Measurements from ENCODE around the gene TLR9.

Gene TLR9

DNA sequence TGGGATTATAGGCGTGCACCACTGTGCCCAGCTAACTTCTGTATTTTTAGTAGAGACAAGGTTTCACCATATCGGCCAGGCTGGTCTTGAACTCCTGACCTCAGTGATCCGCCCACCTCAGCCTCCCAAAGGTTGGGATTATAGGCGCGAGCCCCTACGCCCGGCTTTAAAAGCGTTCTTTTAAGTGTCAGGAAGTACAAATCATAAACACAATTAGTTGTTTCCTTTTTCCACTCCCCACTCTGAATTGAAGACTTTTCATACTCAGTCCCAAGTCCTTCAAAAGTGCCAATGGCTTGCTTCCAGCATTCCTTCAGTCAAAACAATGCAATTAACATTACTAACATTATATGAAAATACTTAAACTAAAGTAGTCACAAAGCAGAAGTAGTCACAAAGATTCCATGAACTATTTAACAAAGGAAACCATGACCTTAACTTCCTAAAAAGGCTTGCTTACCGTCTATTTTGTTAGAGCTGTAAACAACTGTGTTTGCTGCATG lies 44.9 kb upstream of the TLR9 start:
- H3K36me3 ChIP-seq (ENCODE audit: insufficient read depth, low read length), result peaks cover 92% of the 10 kb centered on the region
- H4K20me1 ChIP-seq (ENCODE audit: insufficient read depth, low read length), result peaks cover 80% of the 10 kb centered on the region

GRCh38 chr3:52269776-52270175 lies 44.3 kb upstream of the TLR9 start:
- no peak for TF ChIP-seq EZH2 (IDR thresholded peaks at IDR 0.05; ENCODE audit: borderline replicate concordance, low read depth, low read length, severe bottlenecking)
- TF ChIP-seq CTCF (IDR thresholded peaks at IDR 0.05; ENCODE audit: borderline replicate concordance, extremely low read depth, low read length, poor library complexity, severe bottlenecking), result no peak
- H2AFZ ChIP-seq (ENCODE audit: low read depth, low read length), result no peak overlapping the region
- no peak overlapping the region for H3K4me2 ChIP-seq (ENCODE audit: insufficient read depth, low read length)
- DNase-seq (no peak), ATAC-seq (ENCODE audit: insufficient read depth, low read depth) (no peak)
- H3K27me3 ChIP-seq (ENCODE audit: insufficient read depth, low read length, poor library complexity), result no peaks in the 10 kb centered on the region
- H3K4me3 ChIP-seq (ENCODE audit: low read depth in 1 of 2, low read length in 2 of 2), result no peak overlapping the region
- peaks cover 92% of the 10 kb centered on the region for H3K36me3 ChIP-seq (ENCODE audit: insufficient read depth, low read length)
- H3K27ac ChIP-seq (ENCODE audit: low read length), result no peak overlapping the region
- H3K4me1 ChIP-seq (ENCODE audit: insufficient read depth, low read length), result peaks cover 20% of the 10 kb centered on the region
- H3K79me2 ChIP-seq (ENCODE audit: insufficient read depth, low read length), result peaks cover 93% of the 10 kb centered on the region
- no peaks in the 10 kb centered on the region for H3K9me3 ChIP-seq (ENCODE audit: insufficient read depth, low read length, severe bottlenecking)
- no peak overlapping the region for H3K9ac ChIP-seq (ENCODE audit: low read depth, low read length)
- peaks cover 78% of the 10 kb centered on the region for H4K20me1 ChIP-seq (ENCODE audit: insufficient read depth, low read length)

More for the DNA sequence above, 44.9 kb upstream of the TLR9 start:
- DNase-seq, result no peak
- no peak for ATAC-seq (ENCODE audit: insufficient read depth, low read depth)
- Histone ChIP-seq H3K9me3 (ENCODE audit: insufficient read depth, low read length, severe bottlenecking) (no peaks in the 10 kb centered on the region), H2AFZ (ENCODE audit: low read depth, low read length) (no peak overlapping the region), H3K4me2 (ENCODE audit: insufficient read depth, low read length) (peak overlapping the region; percentile 34; the same call in 1 of the 2 replicates), H3K9ac (ENCODE audit: low read depth, low read length) (no peak overlapping the region), H3K4me1 (ENCODE audit: insufficient read depth, low read length) (peaks cover 23% of the 10 kb centered on the region), H3K4me3 (ENCODE audit: low read depth in 1 of 2, low read length in 2 of 2) (no peak overlapping the region), H3K27ac (ENCODE audit: low read length) (no peak overlapping the region), H3K79me2 (ENCODE audit: insufficient read depth, low read length) (peaks cover 96% of the 10 kb centered on the region), H3K27me3 (ENCODE audit: insufficient read depth, low read length, poor library complexity) (no peaks in the 10 kb centered on the region)
- no peak for TF ChIP-seq CTCF (IDR thresholded peaks at IDR 0.05; ENCODE audit: borderline replicate concordance, extremely low read depth, low read length, poor library complexity, severe bottlenecking)
- no peak for TF ChIP-seq EZH2 (IDR thresholded peaks at IDR 0.05; ENCODE audit: borderline replicate concordance, low read depth, low read length, severe bottlenecking)

DNA sequence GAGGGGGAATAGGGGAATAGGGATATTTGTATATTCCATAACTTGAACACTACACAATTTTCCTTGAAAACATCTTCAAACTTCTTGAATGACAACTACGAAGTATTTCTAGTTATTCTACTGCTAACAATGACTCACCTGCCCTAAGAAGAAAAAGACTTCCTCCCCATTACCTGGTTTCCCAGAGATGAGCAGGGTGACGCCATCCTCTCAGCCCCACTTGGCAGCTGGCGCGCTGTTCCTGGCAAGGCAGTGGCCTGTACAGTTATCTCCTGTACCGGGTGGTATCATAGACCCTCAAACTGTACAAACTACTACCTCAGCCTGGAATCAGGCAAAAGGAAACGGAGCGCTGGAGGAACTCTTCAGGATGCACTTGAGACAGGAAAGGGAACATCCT lies 42.6 kb upstream of the TLR9 start:
- ATAC-seq (ENCODE audit: insufficient read depth, low read depth) (no peak), DNase-seq (no peak)
- H2AFZ ChIP-seq (ENCODE audit: low read depth, low read length), result no peak overlapping the region
- H3K36me3 ChIP-seq (ENCODE audit: insufficient read depth, low read length), result peaks cover 93% of the 10 kb centered on the region
- no peaks in the 10 kb centered on the region for H3K9me3 ChIP-seq (ENCODE audit: insufficient read depth, low read length, severe bottlenecking)
- no peak overlapping the region for H3K4me2 ChIP-seq (ENCODE audit: insufficient read depth, low read length)
- no peak for TF ChIP-seq EZH2 (IDR thresholded peaks at IDR 0.05; ENCODE audit: borderline replicate concordance, low read depth, low read length, severe bottlenecking)
- H3K27ac ChIP-seq (ENCODE audit: low read length), result no peak overlapping the region
- peaks cover 6% of the 10 kb centered on the region; the same call in 1 of the 2 replicates for H3K4me1 ChIP-seq (ENCODE audit: insufficient read depth, low read length)
- H3K4me3 ChIP-seq (ENCODE audit: low read depth in 1 of 2, low read length in 2 of 2), result no peak overlapping the region
- peaks cover 74% of the 10 kb centered on the region for H4K20me1 ChIP-seq (ENCODE audit: insufficient read depth, low read length)
- peaks cover 92% of the 10 kb centered on the region for H3K79me2 ChIP-seq (ENCODE audit: insufficient read depth, low read length)
- no peak overlapping the region for H3K9ac ChIP-seq (ENCODE audit: low read depth, low read length)
- H3K27me3 ChIP-seq (ENCODE audit: insufficient read depth, low read length, poor library complexity), result no peaks in the 10 kb centered on the region

- DNase-seq (no peak), ATAC-seq (ENCODE audit: insufficient read depth, low read depth) (0 out of 3 replicates have a peak, but pooled peaks have one; percentile 37)
- H3K36me3 ChIP-seq (ENCODE audit: insufficient read depth, low read length), result peaks cover 94% of the 10 kb centered on the region
- peaks cover 59% of the 10 kb centered on the region; the same call in 1 of the 2 replicates for H4K20me1 ChIP-seq (ENCODE audit: insufficient read depth, low read length)
- no peaks in the 10 kb centered on the region for H3K27me3 ChIP-seq (ENCODE audit: insufficient read depth, low read length, poor library complexity)
- peaks cover 90% of the 10 kb centered on the region for H3K79me2 ChIP-seq (ENCODE audit: insufficient read depth, low read length)
- H3K9ac ChIP-seq (ENCODE audit: low read depth, low read length), result no peak overlapping the region
- no peaks in the 10 kb centered on the region for H3K9me3 ChIP-seq (ENCODE audit: insufficient read depth, low read length, severe bottlenecking)
- no peaks in the 10 kb centered on the region for H3K4me1 ChIP-seq (ENCODE audit: insufficient read depth, low read length)
- no peak overlapping the region for H2AFZ ChIP-seq (ENCODE audit: low read depth, low read length)
- no peak overlapping the region for H3K4me2 ChIP-seq (ENCODE audit: insufficient read depth, low read length)
- H3K4me3 ChIP-seq (ENCODE audit: low read depth in 1 of 2, low read length in 2 of 2), result no peak overlapping the region
- TF ChIP-seq EZH2 (IDR thresholded peaks at IDR 0.05; ENCODE audit: borderline replicate concordance, low read depth, low read length, severe bottlenecking) (no peak), CTCF (IDR thresholded peaks at IDR 0.05; ENCODE audit: borderline replicate concordance, extremely low read depth, low read length, poor library complexity, severe bottlenecking) (peak; percentile 38)
- no peak overlapping the region for H3K27ac ChIP-seq (ENCODE audit: low read length)
These were observed 39.9 kb upstream of the TLR9 start for GRCh38 chr3:52265387-52265786.

All from DND-41 (cell line).